Hepatic stellate cell (primary cell): Measurements from ENCODE around the gene YDJC.
"Not testable (repeated sequence)": the region's sequence is repeated elsewhere in the genome, so short reads cannot be mapped to it uniquely, and the experiment has no call there.

ENCODE experiments used
- DNase-seq: peaks from one replicate; pipeline ENCODE4 v3.0.0; 2011; ENCODE audit warnings: low spot score

The YDJC gene

GRCh38 chr22:21629255-21630149 is at the start of gene YDJC:
Gene YDJC, minus strand, starts transcription at chr22:21630022. Its CDS starts 8 bp downstream, at chr22:21630014.
- peak; percentile 88 for DNase-seq

GRCh38 chr22:21679383-21679782 is 49.6 kb upstream of the YDJC start:
- DNase-seq, result no peak

GRCh38 chr22:21678842-21679241 is 49.0 kb upstream of the YDJC start:
- DNase-seq, result not testable (repeated sequence)

- DNase-seq, result no peak
Observed at GRCh38 chr22:21677606-21678443, 48.0 kb upstream of the YDJC start.

- no peak for DNase-seq
Observed at GRCh38 chr22:21674638-21675245, 44.9 kb upstream of the YDJC start.

- no peak for DNase-seq
Observed at GRCh38 chr22:21673534-21674321, 43.9 kb upstream of the YDJC start.

- no peak for DNase-seq
Observed at GRCh38 chr22:21672107-21672629, 42.3 kb upstream of the YDJC start.

GRCh38 chr22:21669026-21669425 is 39.2 kb upstream of the YDJC start:
- no peak for DNase-seq

- DNase-seq, result no peak
Observed at GRCh38 chr22:21666786-21667185, 37.0 kb upstream of the YDJC start.

- no peak for DNase-seq
Observed at GRCh38 chr22:21665047-21665851, 35.4 kb upstream of the YDJC start.

- DNase-seq, result no peak
Observed at GRCh38 chr22:21663738-21664137, 33.9 kb upstream of the YDJC start.

GRCh38 chr22:21661991-21662390 is 32.2 kb upstream of the YDJC start:
- DNase-seq, result no peak

GRCh38 chr22:21660904-21661303 is 31.1 kb upstream of the YDJC start:
- DNase-seq, result no peak

- DNase-seq, result no peak
Observed at GRCh38 chr22:21659864-21660525, 30.2 kb upstream of the YDJC start.

GRCh38 chr22:21657360-21658032 is 27.7 kb upstream of the YDJC start:
- peak; percentile 85 for DNase-seq

GRCh38 chr22:21657020-21657359 is 27.2 kb upstream of the YDJC start:
- no peak for DNase-seq

GRCh38 chr22:21652547-21653545 is 23.0 kb upstream of the YDJC start:
- no peak for DNase-seq

- peak; percentile 97 for DNase-seq
Observed at GRCh38 chr22:21652010-21652546, 22.3 kb upstream of the YDJC start.
